Inflammatory macrophage treated with lipopolysaccharide for 1 hour (primary cell): ENCODE results near the gene GLB1L.
"Not testable (repeated sequence)": the region's sequence is repeated elsewhere in the genome, so short reads cannot be mapped to it uniquely, and the experiment has no call there.

Source experiments
- DNase-seq, 2 donors: peaks; one replicate each; pipeline ENCODE4 v3.0.0-alpha.2; 2020 to 2022

GLB1L gene

GRCh38 chr2:219205981-219206327 is 39.3 kb downstream of the GLB1L start:
- no peak for DNase-seq

- no peak for DNase-seq
Measured at GRCh38 chr2:219205165-219205538, 40.1 kb downstream of the GLB1L start.

- DNase-seq, result no peak
Measured at GRCh38 chr2:219204425-219205164, 40.6 kb downstream of the GLB1L start.

GRCh38 chr2:219201331-219201730 is 43.9 kb downstream of the GLB1L start:
- not testable (repeated sequence) for DNase-seq

- not testable (repeated sequence) for DNase-seq
Measured at GRCh38 chr2:219200502-219201326, 44.5 kb downstream of the GLB1L start.

- no peak for DNase-seq
Measured at GRCh38 chr2:219199470-219200211, 45.6 kb downstream of the GLB1L start.

GRCh38 chr2:219198974-219199373 is 46.3 kb downstream of the GLB1L start:
- DNase-seq, result no peak

- DNase-seq, result no peak
Measured at GRCh38 chr2:219197388-219197787, 47.9 kb downstream of the GLB1L start.

- no peak for DNase-seq
Measured at GRCh38 chr2:219186754-219187456, 58.3 kb downstream of the GLB1L start.
